Esophagus muscularis mucosa (tissue), 3 donors: ENCODE data around the gene PYROXD2.

Source experiments
- CTCF ChIP-seq, 3 experiments: fragments of 200-600 bp in 2 of 3; fragments of 450-650 bp in 1 of 3; sonication (generic) in 2 of 3; IDR thresholded peaks; one replicate each; pipeline ENCODE4 v1.5.1; 2017 to 2019; ENCODE audit warnings: antibody characterized with exemption in 3 of 3, mild to moderate bottlenecking in 2 of 3, moderate library complexity in 1 of 3
- POLR2A ChIP-seq: fragments of 450-650 bp; IDR thresholded peaks from one replicate; pipeline ENCODE4 v1.6.1; 2017; ENCODE audit warnings: antibody characterized with exemption, moderate library complexity, mild to moderate bottlenecking, low read depth
- POLR2AphosphoS5 ChIP-seq, 2 donors: sonication (generic); formaldehyde crosslinking; IDR thresholded peaks; one replicate each; pipeline ENCODE4 v1.6.1; 2017; ENCODE audit warnings: antibody characterized with exemption in 2 of 2

- TF ChIP-seq CTCF (IDR thresholded peaks at IDR 0.05) (peak in 1 of 3 experiments; percentile 31), POLR2A (peak; percentile 81), POLR2AphosphoS5 (IDR thresholded peaks at IDR 0.05) (peak; percentile 84 to 93)
Observed at GRCh38 chr10:98446661-98447221, 31.8 kb upstream of the PYROXD2 start, which contains the start of gene HPS1.
